Tracheal epithelial cell (primary cell): ENCODE measurements around the gene RBP2. TPM values are rescaled to one million over a fixed set of nuclear protein-coding genes. Genes with fewer than 3 reads are reported as not detected.

Source experiments
- total RNA-seq: library from RNA; depleted of rRNA; stranded (reverse); fragments of >200 nt; gene quantifications from 2 replicates; pipeline ENCODE4 v1.2.1, GENCODE V29; 2014

The RBP2 gene
- total RNA-seq: not detected in 2 replicates

DNA sequence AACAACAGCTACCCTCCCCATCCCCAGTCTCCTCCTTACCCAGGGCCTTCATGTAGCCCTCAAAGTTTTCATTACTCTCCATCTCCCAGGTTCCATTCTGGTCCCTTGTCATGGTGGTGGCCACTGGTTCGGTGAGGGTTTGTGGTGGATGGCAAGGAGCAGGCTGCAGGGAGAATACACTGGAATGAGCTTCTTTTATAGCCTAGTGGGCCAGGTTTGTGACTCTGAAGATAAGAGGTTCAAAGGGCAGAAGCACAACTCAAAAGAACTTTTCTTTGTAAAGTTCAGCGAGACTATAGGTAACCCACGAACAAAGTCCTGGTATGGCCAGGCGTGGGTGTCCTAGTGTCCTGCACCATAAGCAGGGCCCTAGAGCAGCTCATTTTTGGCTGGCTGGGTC is at the start of gene RBP2:
TSS of gene RBP2 (minus strand) at position 169 of the 400 bp plus-strand sequence. CDS start at position 112, 57 bp downstream.

Other genes with a start within 250 kb of the RBP2 start
- gene MRPS22, start 132.5 kb downstream of the RBP2 start, total RNA-seq: 72.5 and 91.1 TPM in 2 replicates
- 110 and 136 TPM in 2 replicates for gene COPB2, start 86.9 kb downstream of the RBP2 start, total RNA-seq
- 27.3 and 35.4 TPM in 2 replicates for gene RBP1, start 63.2 kb upstream of the RBP2 start, total RNA-seq
- gene NMNAT3, start 201.5 kb upstream of the RBP2 start, total RNA-seq: 3.9 and 11.3 TPM in 2 replicates